Activated T-helper 1 cell treated with Interleukin-2 at 50 U/mL for 16 hours (primary cell): ENCODE data around the gene RCBTB1.

Experiments
- DNase-seq: peaks from one replicate; pipeline ENCODE4 v3.0.0-alpha.2; 2020; ENCODE audit warnings: low read depth

RCBTB1 gene

GRCh38 chr13:49512578-49512977, 72.8 kb downstream of the RCBTB1 start:
- DNase-seq: no peak

GRCh38 chr13:49503951-49504350, 81.4 kb downstream of the RCBTB1 start:
- DNase-seq: no peak

GRCh38 chr13:49502954-49503353, 82.4 kb downstream of the RCBTB1 start:
- DNase-seq: no peak

GRCh38 chr13:49499889-49500660, 85.3 kb downstream of the RCBTB1 start:
- no peak for DNase-seq

- no peak for DNase-seq
Measured at GRCh38 chr13:49498206-49498605, 87.2 kb downstream of the RCBTB1 start.

GRCh38 chr13:49497272-49497671, 88.1 kb downstream of the RCBTB1 start:
- DNase-seq: no peak

GRCh38 chr13:49496837-49497236, 88.5 kb downstream of the RCBTB1 start:
- peak; percentile 13 for DNase-seq

GRCh38 chr13:49495783-49496762, 89.3 kb downstream of the RCBTB1 start, which contains the start of gene PHF11:
TSS of gene PHF11 (plus strand) at chr13:49495953. CDS start at chr13:49496002, 49 bp downstream.
- DNase-seq: peak; percentile 77

- no peak for DNase-seq
Measured at GRCh38 chr13:49494645-49495044, 90.7 kb downstream of the RCBTB1 start.

- no peak for DNase-seq
Measured at GRCh38 chr13:49488563-49488962, 96.8 kb downstream of the RCBTB1 start.
